ENCODE results near the gene RASGEF1B.

DNA sequence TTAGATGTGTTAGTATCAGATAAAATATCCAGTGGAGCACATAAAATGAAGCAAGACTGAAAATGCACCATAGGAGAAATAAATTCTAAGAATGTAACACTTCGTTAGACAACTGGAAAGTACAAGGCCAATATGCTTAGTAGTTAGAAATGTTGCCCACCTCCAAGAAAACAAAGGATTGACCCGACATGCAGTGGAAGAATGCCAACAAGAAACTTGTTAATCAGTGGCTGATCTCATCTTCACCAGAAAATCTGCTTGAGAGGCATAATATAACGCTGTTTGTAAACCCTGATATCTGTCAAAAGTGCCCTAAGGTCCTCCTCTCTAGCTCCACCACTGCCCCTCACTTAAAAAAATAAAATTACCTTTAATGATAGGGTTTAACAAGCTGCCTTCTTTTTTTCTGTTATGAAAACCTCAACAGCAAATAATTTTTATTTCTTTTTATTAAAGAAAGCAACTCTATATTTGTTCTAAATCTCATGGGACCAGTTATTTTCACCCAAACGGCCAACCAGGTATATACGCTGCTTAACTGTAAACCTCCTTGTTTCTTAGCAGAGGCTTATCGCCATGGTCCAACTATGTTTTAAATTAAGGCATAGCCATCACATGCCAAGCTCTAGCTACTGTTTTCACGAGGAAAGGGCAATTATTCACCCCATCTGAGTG, 1.8 kb downstream of the RASGEF1B start:
- TF ChIP-seq, protein P1, sequence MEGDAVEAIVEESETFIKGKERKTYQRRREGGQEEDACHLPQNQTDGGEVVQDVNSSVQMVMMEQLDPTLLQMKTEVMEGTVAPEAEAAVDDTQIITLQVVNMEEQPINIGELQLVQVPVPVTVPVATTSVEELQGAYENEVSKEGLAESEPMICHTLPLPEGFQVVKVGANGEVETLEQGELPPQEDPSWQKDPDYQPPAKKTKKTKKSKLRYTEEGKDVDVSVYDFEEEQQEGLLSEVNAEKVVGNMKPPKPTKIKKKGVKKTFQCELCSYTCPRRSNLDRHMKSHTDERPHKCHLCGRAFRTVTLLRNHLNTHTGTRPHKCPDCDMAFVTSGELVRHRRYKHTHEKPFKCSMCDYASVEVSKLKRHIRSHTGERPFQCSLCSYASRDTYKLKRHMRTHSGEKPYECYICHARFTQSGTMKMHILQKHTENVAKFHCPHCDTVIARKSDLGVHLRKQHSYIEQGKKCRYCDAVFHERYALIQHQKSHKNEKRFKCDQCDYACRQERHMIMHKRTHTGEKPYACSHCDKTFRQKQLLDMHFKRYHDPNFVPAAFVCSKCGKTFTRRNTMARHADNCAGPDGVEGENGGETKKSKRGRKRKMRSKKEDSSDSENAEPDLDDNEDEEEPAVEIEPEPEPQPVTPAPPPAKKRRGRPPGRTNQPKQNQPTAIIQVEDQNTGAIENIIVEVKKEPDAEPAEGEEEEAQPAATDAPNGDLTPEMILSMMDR (IDR thresholded peaks at IDR 0.05): no peak
- TF ChIP-seq POLR2A (IDR thresholded peaks at IDR 0.05): no peak

Data from uterus (tissue), 2 donors.